Measurements from ENCODE around the gene CDH4.

GRCh38 chr20:61313396-61313795 lies 61.3 kb downstream of the CDH4 start:
- TF ChIP-seq, protein P1, sequence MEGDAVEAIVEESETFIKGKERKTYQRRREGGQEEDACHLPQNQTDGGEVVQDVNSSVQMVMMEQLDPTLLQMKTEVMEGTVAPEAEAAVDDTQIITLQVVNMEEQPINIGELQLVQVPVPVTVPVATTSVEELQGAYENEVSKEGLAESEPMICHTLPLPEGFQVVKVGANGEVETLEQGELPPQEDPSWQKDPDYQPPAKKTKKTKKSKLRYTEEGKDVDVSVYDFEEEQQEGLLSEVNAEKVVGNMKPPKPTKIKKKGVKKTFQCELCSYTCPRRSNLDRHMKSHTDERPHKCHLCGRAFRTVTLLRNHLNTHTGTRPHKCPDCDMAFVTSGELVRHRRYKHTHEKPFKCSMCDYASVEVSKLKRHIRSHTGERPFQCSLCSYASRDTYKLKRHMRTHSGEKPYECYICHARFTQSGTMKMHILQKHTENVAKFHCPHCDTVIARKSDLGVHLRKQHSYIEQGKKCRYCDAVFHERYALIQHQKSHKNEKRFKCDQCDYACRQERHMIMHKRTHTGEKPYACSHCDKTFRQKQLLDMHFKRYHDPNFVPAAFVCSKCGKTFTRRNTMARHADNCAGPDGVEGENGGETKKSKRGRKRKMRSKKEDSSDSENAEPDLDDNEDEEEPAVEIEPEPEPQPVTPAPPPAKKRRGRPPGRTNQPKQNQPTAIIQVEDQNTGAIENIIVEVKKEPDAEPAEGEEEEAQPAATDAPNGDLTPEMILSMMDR (IDR thresholded peaks at IDR 0.05) = no peak
- no peak for TF ChIP-seq POLR2A (IDR thresholded peaks at IDR 0.05)
